Activated CD8-positive, alpha-beta memory T cell treated with anti-CD3 and anti-CD28 coated beads for 36 hours (primary cell): Measurements from ENCODE around the gene PCLO. TPM values are rescaled to one million over a fixed set of nuclear protein-coding genes. Genes with fewer than 3 reads are reported as not detected.

Source experiments
- CTCF ChIA-PET: fragments of 350-600 bp; sonication (Branson Sonifier 250); formaldehyde crosslinking; loops from one replicate; lab custom pipeline; 2021; ENCODE audit warnings: antibody characterized with exemption; lab: Charles Lee
- POLR2A ChIA-PET: fragments of 350-600 bp; sonication (Branson Sonifier 250); formaldehyde crosslinking; loops from one replicate; lab custom pipeline; 2021; ENCODE audit warnings: antibody characterized with exemption; lab: Charles Lee
- total RNA-seq, 2 experiments: library from RNA; stranded (reverse); gene quantifications; one replicate each; pipeline ENCODE4 v1.2.3, GENCODE V29; 2021

PCLO gene
- total RNA-seq, 2 experiments from 2014 or later: not detected

GRCh38 chr7:82865856-82866255 lies 296.8 kb downstream of the PCLO start:
- CTCF ChIA-PET: no interaction called here

GRCh38 chr7:82859106-82859850 lies 303.4 kb downstream of the PCLO start:
- CTCF ChIA-PET: no interaction called here

More at GRCh38 chr7:82865856-82866255, 296.8 kb downstream of the PCLO start:
- POLR2A ChIA-PET: no interaction called here

GRCh38 chr7:82851121-82851520 lies 311.6 kb downstream of the PCLO start:
- POLR2A ChIA-PET: no interaction called here
- CTCF ChIA-PET: no interaction called here

More at GRCh38 chr7:82859106-82859850, 303.4 kb downstream of the PCLO start:
- POLR2A ChIA-PET: no interaction called here

- ChIA-PET CTCF (no interaction called here), POLR2A (no interaction called here)
Observed at GRCh38 chr7:82841828-82842227, 320.9 kb downstream of the PCLO start.

GRCh38 chr7:82840061-82840460 lies 322.6 kb downstream of the PCLO start:
- ChIA-PET POLR2A (no interaction called here), CTCF (no interaction called here)

- POLR2A ChIA-PET: no interaction called here
- CTCF ChIA-PET: no interaction called here
Observed at GRCh38 chr7:82839555-82839954, 323.1 kb downstream of the PCLO start.

GRCh38 chr7:82839063-82839462 lies 323.6 kb downstream of the PCLO start:
- ChIA-PET POLR2A (no interaction called here), CTCF (no interaction called here)

GRCh38 chr7:82838314-82838713 lies 324.4 kb downstream of the PCLO start:
- ChIA-PET CTCF (no interaction called here), POLR2A (no interaction called here)

- CTCF ChIA-PET: no interaction called here
- POLR2A ChIA-PET: no interaction called here
Observed at GRCh38 chr7:82823073-82823472, 339.6 kb downstream of the PCLO start.

- ChIA-PET POLR2A (no interaction called here), CTCF (no interaction called here)
Observed at GRCh38 chr7:82821037-82821436, 341.6 kb downstream of the PCLO start.

GRCh38 chr7:82818171-82818570 lies 344.5 kb downstream of the PCLO start:
- POLR2A ChIA-PET: no interaction called here
- CTCF ChIA-PET: no interaction called here

- CTCF ChIA-PET: no interaction called here
- POLR2A ChIA-PET: no interaction called here
Observed at GRCh38 chr7:82816272-82816671, 346.4 kb downstream of the PCLO start.

GRCh38 chr7:82810558-82811259 lies 352.0 kb downstream of the PCLO start:
- ChIA-PET POLR2A (no interaction called here), CTCF (no interaction called here)

- POLR2A ChIA-PET: no interaction called here
- CTCF ChIA-PET: no interaction called here
Observed at GRCh38 chr7:82808633-82809032, 354.1 kb downstream of the PCLO start.

- CTCF ChIA-PET: no interaction called here
Observed at GRCh38 chr7:82805527-82805960, 357.1 kb downstream of the PCLO start.

GRCh38 chr7:82803411-82803810 lies 359.3 kb downstream of the PCLO start:
- ChIA-PET POLR2A (no interaction called here), CTCF (no interaction called here)

More at GRCh38 chr7:82805527-82805960, 357.1 kb downstream of the PCLO start:
- POLR2A ChIA-PET: no interaction called here

GRCh38 chr7:82789883-82790609 lies 372.6 kb downstream of the PCLO start:
- POLR2A ChIA-PET: no interaction called here
- CTCF ChIA-PET: no interaction called here

- ChIA-PET POLR2A (no interaction called here), CTCF (no interaction called here)
Observed at GRCh38 chr7:82778021-82778420, 384.7 kb downstream of the PCLO start.

- ChIA-PET POLR2A (no interaction called here), CTCF (no interaction called here)
Observed at GRCh38 chr7:82762880-82763279, 399.8 kb downstream of the PCLO start.

- CTCF ChIA-PET: no interaction called here
- POLR2A ChIA-PET: no interaction called here
Observed at GRCh38 chr7:82760831-82761230, 401.9 kb downstream of the PCLO start.
